Epithelial cell of esophagus (primary cell): ENCODE results near the gene MT1G.

ENCODE experiments used
- DNase-seq: peaks from one replicate; pipeline ENCODE4 v3.0.0; 2010; ENCODE audit warnings: low read depth
- H3K4me3 ChIP-seq: 2 replicates; pipeline ENCODE4 v1.5.1; 2011; ENCODE audit warnings: mild to moderate bottlenecking, low read length, control low read depth
- TF ChIP-seq, protein P1 (sequence below): IDR thresholded peaks from 2 replicates; pipeline ENCODE4 v1.5.1; 2011; ENCODE audit warnings: low read depth, mild to moderate bottlenecking, low read length, control low read depth, inconsistent platforms; ENCODE audit not compliant: insufficient read depth; ENCODE audit errors: missing control alignments

The MT1G gene

DNA sequence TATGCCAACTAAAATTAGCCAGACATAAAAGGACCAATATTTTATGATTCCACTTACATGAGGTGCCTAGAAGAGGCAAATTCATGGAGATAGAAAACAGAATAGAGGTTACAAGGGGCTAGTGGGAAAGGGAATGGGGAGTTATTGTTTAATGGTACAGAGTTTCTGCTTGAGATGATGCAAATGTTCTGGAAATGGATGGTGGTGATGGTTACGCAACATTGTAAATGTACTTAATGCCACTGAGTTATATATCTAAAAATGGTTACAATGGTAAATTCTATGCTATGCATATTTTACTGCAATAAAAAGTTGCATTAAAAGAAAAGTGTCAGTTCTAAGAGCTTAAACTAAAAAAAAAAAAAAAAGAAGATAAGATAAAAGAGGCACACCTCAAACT, 32.3 kb upstream of the MT1G start:
- DNase-seq, result no peak
- H3K4me3 ChIP-seq, result no peak overlapping the region
- TF ChIP-seq, protein P1, sequence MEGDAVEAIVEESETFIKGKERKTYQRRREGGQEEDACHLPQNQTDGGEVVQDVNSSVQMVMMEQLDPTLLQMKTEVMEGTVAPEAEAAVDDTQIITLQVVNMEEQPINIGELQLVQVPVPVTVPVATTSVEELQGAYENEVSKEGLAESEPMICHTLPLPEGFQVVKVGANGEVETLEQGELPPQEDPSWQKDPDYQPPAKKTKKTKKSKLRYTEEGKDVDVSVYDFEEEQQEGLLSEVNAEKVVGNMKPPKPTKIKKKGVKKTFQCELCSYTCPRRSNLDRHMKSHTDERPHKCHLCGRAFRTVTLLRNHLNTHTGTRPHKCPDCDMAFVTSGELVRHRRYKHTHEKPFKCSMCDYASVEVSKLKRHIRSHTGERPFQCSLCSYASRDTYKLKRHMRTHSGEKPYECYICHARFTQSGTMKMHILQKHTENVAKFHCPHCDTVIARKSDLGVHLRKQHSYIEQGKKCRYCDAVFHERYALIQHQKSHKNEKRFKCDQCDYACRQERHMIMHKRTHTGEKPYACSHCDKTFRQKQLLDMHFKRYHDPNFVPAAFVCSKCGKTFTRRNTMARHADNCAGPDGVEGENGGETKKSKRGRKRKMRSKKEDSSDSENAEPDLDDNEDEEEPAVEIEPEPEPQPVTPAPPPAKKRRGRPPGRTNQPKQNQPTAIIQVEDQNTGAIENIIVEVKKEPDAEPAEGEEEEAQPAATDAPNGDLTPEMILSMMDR, result no peak

DNA sequence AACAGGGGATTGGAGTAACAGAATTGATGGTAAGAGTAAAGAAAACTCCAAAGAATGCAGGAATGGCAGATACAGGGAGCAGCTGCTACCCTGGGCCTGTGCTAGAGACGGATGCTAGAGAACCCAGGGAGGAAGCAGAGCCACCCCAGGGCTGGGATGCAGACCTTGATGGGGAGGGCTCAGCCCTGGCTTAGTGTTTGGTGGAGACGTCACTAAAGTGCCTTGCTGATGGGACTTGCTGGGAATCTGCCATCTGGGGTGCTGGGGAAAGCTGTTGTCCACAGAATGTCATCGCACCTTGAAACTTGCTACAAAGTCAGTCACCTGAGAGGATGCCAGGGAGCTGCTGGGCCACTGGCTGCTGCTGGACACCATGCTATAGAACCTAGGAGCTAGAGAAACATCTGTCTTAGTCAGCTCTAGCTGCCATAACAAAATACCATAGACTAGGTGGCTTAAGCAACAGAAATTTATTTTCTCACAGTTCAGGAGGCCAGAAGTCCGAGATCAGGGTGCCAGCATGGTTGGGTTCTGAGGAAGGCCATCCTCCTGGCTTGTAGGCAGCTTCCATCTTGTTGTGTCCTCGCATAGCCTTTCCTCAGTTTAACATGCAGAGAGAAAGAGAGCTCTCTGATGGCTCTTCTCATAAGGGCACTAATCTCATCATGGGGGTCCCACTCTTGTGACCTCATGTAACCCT, 29.7 kb upstream of the MT1G start:
- DNase-seq, result no peak
- H3K4me3 ChIP-seq, result no peak overlapping the region
- TF ChIP-seq, protein P1, result no peak

DNA sequence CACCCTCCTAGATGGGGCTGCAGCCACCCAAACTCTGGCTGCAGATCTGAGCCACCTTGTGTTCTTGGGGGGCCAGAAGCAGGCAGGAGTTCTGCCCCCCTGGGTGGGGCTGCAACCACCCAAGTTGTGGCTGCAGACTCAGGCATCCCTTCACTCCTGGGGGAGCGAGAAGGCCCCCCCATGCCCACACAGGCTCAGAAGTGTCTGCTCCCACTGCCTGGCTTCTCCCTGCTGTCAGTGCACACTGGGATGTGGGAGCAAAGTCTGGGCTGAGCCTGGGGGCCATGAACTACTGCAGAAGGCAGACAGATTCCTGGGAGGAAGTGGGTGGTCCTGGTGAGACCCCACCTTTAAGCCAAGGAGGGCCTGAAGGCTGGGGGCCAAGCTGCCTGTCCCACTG, 27.4 kb upstream of the MT1G start:
- no peak overlapping the region for H3K4me3 ChIP-seq
- no peak for DNase-seq
- TF ChIP-seq, protein P1, result no peak

DNA sequence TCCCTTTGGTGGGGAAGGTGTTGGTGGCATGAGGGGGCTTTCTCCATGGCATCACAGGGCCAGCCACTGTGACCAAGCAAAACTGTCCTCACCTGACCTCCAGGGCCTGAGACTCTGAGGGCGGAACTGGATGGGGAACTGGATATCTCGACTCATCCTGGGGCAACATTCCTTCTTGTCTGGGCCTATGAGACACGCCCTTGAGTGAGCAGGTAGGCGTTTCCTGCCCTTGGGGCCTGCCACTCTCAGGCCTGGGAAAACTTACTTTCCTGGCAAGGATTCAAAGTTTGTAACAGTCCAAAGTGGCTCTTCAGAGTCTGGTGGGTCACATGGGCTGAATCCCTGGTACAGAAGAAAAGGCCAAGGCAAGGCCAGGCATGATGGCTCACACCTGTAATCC, 24.0 kb upstream of the MT1G start:
- peak; percentile 99 for DNase-seq
- TF ChIP-seq, protein P1, result no peak
- H3K4me3 ChIP-seq, result no peak overlapping the region

DNA sequence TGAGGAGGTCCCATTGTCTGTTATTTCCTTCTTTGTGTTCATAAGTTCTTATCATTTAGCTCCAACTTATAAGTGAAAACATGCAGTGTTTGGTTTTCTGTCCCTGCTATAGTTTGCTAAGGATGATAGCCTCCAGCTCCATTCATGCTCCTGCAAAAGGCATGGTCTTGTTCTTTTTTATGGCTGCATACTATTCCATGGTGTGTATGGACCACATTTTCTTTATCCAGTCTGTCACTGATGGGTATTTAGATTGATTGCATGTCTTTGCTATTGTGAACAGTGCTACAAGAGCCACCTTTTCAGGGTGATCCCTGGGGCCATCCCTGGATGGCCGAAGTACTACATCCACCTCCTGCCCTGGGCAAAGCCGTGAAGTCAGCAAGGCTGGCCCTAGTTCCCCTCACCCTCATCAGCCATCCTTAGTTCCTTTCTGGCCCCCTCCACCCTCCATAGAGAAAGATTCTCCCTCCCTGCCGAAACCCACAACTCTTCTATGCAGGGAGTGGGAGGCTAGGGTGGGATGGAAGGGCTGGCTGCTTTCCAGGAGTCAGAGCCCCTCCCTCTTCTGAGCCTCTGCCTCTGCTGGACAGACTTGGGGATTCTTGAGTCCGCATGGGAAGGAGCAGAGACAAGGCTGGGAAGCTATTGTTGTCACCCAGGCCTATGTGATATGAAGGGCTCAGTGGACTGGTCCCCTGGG, 22.7 kb upstream of the MT1G start:
- TF ChIP-seq, protein P1, result no peak
- no peak for DNase-seq

DNA sequence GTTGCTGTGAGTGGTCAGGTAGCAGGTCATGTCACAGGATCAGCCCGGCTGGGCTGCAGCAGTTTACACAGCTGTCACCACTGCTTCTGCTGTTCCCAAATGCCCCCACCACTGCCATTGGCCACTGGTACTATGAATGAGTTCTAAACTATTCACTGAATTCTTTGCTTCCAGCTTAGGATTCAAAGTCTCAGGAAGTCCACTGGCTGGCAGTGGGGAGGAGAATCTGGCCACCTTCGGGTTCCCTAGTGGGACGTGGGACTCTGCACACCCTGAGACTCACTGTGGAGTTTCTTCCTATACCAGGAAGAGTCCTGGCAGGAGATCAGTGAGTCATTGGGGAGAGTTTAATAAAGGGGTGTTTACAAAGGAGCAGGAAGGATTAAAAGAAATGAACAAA, 21.3 kb upstream of the MT1G start:
- DNase-seq, result peak; percentile 64
- no peak overlapping the region for H3K4me3 ChIP-seq
- TF ChIP-seq, protein P1, result no peak

More for the DNA sequence above, 22.7 kb upstream of the MT1G start:
- no peak overlapping the region for H3K4me3 ChIP-seq
